ENCODE measurements around the gene LRP3. TPM values are rescaled to one million over a fixed set of nuclear protein-coding genes. Genes with fewer than 3 reads are reported as not detected.
"Not testable (repeated sequence)": the region's sequence is repeated elsewhere in the genome, so short reads cannot be mapped to it uniquely, and the experiment has no call there.

Gene LRP3
- total RNA-seq, 2 experiments from 2014 or later, result 0.17 to 0.31 TPM

- ChIA-PET CTCF (interaction anchor here (2.5 kb wide), 1 partner anchor 28 kb away, joined by 7 read pairs; no protein-coding TSS in a partner anchor), POLR2A (no interaction called here)
Measured at GRCh38 chr19:33171916-33172359, 22.2 kb upstream of the LRP3 start.

GRCh38 chr19:33174186-33174585 lies 19.9 kb upstream of the LRP3 start:
- POLR2A ChIA-PET, result no interaction called here
- CTCF ChIA-PET, result interaction anchor here (0.9 to 1.3 kb wide), 2 partner anchors 10 to 30 kb away, joined by 4 to 5 read pairs; no protein-coding TSS in a partner anchor

DNA sequence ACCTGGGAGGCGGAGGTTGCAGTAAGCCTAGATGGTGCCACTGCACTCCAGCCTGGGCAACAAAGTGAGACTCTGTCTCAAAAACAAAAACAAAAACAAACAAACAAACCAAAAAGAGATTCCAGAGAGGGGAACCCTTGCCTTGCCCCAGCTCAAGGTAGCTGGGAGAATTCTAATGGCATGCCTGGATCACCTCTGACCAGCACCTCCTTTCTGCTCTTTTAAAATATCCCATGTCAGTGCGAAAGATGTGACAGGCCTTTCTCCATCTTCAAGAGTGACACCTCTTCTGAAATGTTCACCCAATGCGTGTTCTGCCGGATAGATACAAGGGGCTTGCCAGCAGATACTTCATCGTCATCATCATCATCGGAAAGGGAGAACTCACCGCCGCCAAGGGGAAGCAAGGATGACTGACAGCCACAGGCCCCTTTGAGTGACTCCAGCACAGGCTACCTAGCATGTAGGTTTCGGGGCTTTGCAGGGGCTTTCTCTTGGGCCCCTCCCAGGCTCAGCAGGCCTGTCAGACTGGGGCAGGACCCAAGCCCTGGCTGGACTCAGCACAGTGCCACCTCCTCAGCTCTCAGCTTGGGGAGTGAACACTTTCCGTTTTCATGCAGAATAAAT lies 18.9 kb upstream of the LRP3 start:
- POLR2A ChIA-PET, result interaction anchor here (1.0 to 3.0 kb wide), 3 partner anchors 15 to 199 kb away, joined by 3 to 26 read pairs (median 5); partner anchors contain the start of gene CEBPG

DNA sequence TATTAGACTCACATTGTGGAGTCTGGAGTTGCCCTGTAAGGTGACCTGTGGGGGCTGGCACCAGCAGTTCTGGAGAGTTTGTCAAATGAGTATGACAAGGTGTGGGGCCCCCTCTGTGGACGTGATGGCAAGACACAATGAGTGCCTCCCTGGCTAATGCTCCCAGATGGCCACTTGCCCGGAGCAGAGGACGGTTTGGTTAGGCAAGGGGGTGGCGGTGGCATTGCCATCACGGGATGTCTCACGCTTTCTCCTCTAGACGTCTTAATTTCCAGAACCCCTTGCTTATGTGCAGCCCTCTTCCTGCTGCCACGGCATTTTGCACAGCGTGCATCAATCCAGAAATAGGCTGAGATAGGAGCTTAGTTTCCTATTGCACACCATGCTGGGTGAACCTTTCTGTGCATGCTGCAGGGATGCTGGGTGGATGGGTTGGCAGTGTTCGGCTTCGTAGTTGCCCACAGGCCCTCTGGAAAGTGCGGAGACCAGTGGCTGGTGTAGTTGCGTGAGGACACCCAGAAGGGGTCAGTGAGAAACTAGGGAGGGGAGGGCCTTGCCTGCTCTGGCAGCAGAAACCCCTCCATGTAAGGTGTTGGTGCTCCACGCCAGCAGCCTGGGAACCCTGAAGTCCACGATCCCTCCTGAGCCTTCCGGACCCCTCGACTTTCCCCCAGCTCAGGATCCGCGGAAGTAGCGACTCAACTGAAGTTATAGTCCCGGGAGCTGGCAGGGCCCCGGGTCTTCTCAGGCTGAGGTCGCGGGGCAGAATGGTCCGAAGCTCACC lies 18.1 kb upstream of the LRP3 start:
- ChIA-PET POLR2A (interaction anchor here (0.7 to 3.0 kb wide), 6 partner anchors 14 to 345 kb away, joined by 3 to 26 read pairs (median 4); partner anchors contain the start of genes CEBPG and PEPD), CTCF (interaction anchor here (1.1 to 4.2 kb wide), 7 partner anchors 8 to 130 kb away, joined by 3 to 53 read pairs (median 4); no protein-coding TSS in a partner anchor)

More for the DNA sequence above, 18.9 kb upstream of the LRP3 start:
- CTCF ChIA-PET, result interaction anchor here (1.3 to 4.2 kb wide), 4 partner anchors 9 to 31 kb away, joined by 4 to 53 read pairs (median 4); no protein-coding TSS in a partner anchor

DNA sequence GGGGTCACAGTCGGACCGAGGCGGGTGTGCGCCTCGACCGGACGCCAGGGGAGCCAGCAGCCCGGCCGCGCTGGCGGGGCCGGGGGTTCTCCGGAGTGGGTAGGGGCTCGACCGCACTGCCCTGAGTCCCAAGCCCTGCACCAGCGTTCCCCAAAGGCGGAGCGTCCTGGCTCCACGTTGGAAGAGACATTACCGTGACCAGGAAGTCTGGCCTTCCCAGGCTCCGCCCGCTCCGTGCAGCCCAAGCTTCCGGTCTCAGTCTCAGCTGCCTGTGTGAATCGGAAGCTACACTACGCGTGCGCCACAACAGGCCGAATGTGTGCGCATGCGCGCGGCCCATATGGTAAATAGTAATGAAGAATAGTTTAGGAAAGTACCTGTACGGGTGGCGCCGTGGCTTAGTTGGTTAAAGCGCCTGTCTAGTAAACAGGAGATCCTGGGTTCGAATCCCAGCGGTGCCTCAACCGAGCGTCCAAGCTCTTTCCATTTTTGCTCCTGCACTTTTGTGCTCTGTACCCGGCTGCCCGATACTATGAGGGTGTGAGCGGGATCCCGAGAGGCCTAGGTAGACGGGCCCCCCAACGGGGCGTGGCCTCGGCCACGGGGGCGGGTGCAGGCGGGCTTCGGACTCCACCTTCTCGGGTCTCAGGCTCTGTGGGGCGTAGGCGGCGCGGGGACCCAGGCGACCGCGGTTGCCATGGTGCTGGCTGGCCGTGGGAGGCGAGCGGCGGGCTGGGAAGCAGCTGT lies 17.3 kb upstream of the LRP3 start:
- CTCF ChIA-PET, result interaction anchor here (0.6 to 4.2 kb wide), 14 partner anchors 9 to 499 kb away, joined by 3 to 53 read pairs (median 4); no protein-coding TSS in a partner anchor

GRCh38 chr19:33177417-33177979 lies 16.6 kb upstream of the LRP3 start:
- ChIA-PET POLR2A (interaction anchor here (0.6 to 3.0 kb wide), 6 partner anchors 14 to 344 kb away, joined by 3 to 26 read pairs (median 4); partner anchors contain the start of genes CEBPG and PEPD), CTCF (interaction anchor here (0.6 to 4.2 kb wide), 14 partner anchors 8 to 500 kb away, joined by 3 to 53 read pairs (median 4); no protein-coding TSS in a partner anchor)

More for the DNA sequence above, 17.3 kb upstream of the LRP3 start:
- POLR2A ChIA-PET, result interaction anchor here (0.6 to 3.0 kb wide), 7 partner anchors 15 to 345 kb away, joined by 3 to 26 read pairs (median 4); partner anchors contain the start of genes CEBPG and PEPD

GRCh38 chr19:33186431-33187182 lies 7.5 kb upstream of the LRP3 start:
- ChIA-PET POLR2A (interaction anchor here (0.5 to 0.6 kb wide), 2 partner anchors 48 to 505 kb away, joined by 3 to 5 read pairs; no protein-coding TSS in a partner anchor), CTCF (interaction anchor here (0.6 kb wide), 1 partner anchor 45 kb away, joined by 3 read pairs; no protein-coding TSS in a partner anchor)

DNA sequence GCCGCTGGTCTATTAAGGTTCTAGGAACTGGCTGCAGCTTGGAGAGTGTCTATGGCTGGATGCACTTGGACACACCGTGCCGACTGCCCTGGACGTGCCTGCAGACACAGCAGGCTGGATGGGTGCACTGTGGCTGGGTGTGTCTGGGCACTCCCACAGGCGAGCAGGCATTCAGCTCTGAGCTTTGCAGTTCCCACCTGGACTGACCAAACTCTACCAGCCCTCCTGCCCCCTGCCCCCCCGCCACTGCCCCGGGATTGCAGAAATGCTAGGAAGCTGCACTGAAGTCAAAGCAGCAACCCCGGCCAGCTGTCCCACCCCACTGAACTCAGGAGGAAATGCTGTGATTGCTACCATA lies 7.0 kb upstream of the LRP3 start:
- POLR2A ChIA-PET, result interaction anchor here (0.5 kb wide), 1 partner anchor 505 kb away, joined by 5 read pairs; no protein-coding TSS in a partner anchor
- CTCF ChIA-PET, result interaction anchor here (0.9 kb wide), 1 partner anchor 43 kb away, joined by 3 read pairs; no protein-coding TSS in a partner anchor

- CTCF ChIA-PET, result interaction anchor here (1.2 kb wide), 1 partner anchor 12 kb away, joined by 4 read pairs; no protein-coding TSS in a partner anchor
- POLR2A ChIA-PET, result no interaction called here
Measured at GRCh38 chr19:33189453-33189852, 4.7 kb upstream of the LRP3 start.

DNA sequence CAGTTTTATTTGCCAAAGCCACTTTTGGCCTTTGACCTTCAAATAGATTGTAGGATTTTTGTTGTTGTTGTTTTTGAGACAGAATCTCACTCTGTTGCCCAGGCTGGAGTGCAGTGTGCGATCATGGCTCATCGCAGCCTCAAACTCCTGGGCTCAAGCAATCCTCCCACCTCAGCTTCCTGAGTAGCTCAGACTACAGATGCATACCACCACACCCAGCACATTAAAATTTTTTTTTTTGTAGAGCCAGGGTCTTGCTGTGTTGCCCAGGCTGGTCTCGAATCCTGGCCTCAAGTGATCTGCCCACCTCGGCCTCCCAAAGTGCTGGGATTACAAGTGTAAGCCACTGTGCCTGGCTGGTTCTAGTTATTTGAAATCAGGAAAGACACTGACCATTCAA lies 3.0 kb upstream of the LRP3 start:
- CTCF ChIA-PET, POLR2A ChIA-PET: not testable (repeated sequence)

DNA sequence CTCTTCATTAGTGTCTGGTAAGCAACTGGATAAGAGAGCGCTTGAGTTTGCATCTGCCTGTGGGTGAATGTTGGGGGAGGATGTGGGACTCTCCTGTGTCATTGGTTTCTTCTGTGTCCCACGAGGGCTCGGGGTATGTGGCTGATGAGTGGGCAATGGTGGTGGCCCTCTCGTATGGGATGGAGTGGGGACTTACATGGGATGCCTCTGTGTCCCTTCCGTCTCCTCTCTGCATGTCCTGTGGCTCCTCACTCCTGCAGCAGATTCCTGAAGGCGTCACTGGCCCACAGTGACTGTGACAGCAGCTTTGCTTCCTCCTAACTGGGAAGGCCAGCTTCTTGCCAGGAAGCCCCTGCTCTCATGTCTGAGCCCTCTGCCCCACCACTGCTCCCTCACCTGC lies 2.6 kb upstream of the LRP3 start:
- ChIA-PET POLR2A (no interaction called here), CTCF (no interaction called here)

DNA sequence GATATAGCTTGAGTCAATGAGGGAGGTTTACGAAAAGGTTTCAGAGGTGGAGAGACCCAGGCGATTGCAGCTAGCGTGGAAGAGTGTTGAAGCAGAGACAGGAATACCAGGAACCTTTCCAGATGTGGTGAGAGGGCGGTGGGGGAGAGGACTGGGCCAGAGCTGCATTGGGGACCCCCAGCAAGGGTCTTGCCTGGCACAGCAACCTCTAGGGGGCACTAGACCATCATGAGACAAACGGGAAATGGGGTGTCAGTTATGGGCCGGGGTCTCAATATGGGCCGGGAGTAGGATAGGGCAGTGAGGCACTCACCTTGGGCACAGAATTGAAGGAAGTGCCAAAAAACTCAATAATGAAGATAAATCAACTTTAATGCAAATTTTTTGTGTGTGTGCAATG lies 2.1 kb upstream of the LRP3 start:
- CTCF ChIA-PET, result interaction anchor here (1.0 kb wide), 1 partner anchor 10 kb away, joined by 3 read pairs; no protein-coding TSS in a partner anchor
- POLR2A ChIA-PET, result no interaction called here

GRCh38 chr19:33193269-33193864 lies 763 bp upstream of the LRP3 start:
- POLR2A ChIA-PET, result no interaction called here
- CTCF ChIA-PET, result no interaction called here

GRCh38 chr19:33194532-33194885 lies 379 bp downstream of the LRP3 start:
- ChIA-PET POLR2A (no interaction called here), CTCF (no interaction called here)

DNA sequence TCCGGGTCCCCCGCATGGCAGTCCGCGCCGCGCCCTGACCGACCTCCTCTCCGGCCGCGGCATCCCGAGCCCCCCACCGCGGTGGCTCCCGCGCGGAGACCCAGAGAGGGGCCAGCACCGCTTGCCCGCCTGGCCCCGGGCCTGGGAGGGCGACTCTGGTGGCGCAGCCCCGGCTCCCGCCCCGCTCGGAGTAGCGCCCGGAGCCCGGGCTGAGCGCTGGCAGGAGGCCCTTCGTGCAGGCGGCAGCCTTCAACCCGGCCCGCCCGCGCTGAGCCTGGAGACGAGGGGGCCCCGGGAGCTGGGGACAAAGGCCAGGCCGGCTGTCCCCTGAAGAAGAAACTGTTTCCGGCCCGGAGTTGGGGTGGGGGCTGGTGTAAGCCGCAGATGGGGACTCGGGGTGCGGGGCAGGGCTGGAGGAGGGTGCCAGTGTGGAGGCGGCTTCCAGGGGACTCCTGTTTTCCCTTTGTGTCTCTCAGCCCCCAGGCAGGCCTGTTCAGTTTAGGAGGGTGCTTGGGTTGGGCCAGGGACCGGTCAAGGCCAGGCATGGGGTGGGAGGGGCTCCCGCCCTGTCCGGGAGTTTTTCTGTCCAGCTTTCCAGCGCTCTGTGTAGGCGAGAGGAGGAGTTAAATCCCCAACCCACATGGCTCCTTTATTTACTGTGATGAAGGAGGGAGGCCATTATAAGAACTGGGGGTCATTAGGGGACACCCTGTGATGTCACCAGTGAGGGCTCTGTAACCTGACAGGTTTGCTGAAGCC lies 935 bp downstream of the LRP3 start:
- POLR2A ChIA-PET, result no interaction called here
- CTCF ChIA-PET, result interaction anchor here (2.9 kb wide), 1 partner anchor 11 kb away, joined by 10 read pairs; no protein-coding TSS in a partner anchor

GRCh38 chr19:33195645-33196347 lies 1.7 kb downstream of the LRP3 start:
- CTCF ChIA-PET, result interaction anchor here (0.6 to 2.9 kb wide), 2 partner anchors 11 to 401 kb away, joined by 3 to 10 read pairs; no protein-coding TSS in a partner anchor
- POLR2A ChIA-PET, result no interaction called here
